ENCODE data around the gene TBX10.

DNA sequence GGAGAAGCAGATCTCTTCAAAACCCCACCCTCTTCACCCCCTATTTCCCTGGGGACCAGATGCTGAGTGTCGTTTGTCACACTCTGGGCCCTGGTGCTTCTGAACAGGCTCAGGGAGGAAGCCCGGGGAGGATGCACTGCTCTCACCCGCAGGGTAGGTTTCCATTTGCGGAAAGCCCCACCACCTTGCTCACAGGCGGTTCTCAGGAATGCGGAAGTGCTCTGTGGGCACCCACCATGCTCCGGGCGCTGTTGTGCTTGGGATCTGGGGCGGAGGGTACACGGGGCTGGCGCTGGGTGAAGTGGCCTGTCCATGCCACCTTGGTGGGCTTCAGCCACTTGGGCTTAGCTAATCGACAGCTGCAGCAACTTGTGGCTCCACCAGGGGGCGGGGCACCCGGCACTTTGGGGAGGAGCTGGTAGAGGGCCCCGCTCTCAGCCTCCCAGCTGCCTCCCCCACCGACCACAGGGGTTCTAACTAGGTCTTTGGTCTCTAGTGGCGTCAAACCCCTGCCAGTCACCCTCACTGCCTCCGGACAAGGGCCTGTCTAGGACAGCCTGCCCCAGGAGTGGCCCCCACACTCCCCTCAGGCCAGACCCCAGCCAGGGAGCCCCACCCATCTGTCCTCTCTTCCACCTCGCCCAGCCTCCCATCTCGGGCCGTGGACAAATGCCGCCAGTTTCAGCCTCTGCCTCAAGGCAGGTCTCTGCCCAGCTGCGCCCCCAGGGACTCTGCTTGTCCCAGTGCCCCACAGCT is 25.4 kb downstream of the TBX10 start:
- TF ChIP-seq, protein P1, sequence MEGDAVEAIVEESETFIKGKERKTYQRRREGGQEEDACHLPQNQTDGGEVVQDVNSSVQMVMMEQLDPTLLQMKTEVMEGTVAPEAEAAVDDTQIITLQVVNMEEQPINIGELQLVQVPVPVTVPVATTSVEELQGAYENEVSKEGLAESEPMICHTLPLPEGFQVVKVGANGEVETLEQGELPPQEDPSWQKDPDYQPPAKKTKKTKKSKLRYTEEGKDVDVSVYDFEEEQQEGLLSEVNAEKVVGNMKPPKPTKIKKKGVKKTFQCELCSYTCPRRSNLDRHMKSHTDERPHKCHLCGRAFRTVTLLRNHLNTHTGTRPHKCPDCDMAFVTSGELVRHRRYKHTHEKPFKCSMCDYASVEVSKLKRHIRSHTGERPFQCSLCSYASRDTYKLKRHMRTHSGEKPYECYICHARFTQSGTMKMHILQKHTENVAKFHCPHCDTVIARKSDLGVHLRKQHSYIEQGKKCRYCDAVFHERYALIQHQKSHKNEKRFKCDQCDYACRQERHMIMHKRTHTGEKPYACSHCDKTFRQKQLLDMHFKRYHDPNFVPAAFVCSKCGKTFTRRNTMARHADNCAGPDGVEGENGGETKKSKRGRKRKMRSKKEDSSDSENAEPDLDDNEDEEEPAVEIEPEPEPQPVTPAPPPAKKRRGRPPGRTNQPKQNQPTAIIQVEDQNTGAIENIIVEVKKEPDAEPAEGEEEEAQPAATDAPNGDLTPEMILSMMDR (IDR thresholded peaks at IDR 0.05) = peak; percentile 10 to 69 (median 48)
- TF ChIP-seq POLR2A (IDR thresholded peaks at IDR 0.05) (no peak), EP300 (IDR thresholded peaks at IDR 0.05) (no peak)
